Mucosa of descending colon (tissue), 3 donors: ENCODE data around the gene NELFA. TPM values are rescaled to one million over a fixed set of nuclear protein-coding genes. Genes with fewer than 3 reads are reported as not detected.
A peak's percentile ranks its signal among the peaks of the same experiment; 100 is the strongest.

ENCODE experiments used
- ATAC-seq: fragments of 200-7000 bp; cut with Tn5 transposase; one replicate; pipeline ENCODE4 v1.9.1; 2020; ENCODE audit warnings: mild to moderate bottlenecking, moderate library complexity
- DNase-seq, 3 donors: peaks; one replicate each; pipeline ENCODE4 v3.0.0-alpha.2; 2020
- H3K36me3 ChIP-seq: fragments of 200-600 bp; one replicate; pipeline ENCODE4 v1.8.0; 2021; ENCODE audit warnings: low read depth, mild to moderate bottlenecking
- H3K4me1 ChIP-seq: fragments of 200-600 bp; one replicate; pipeline ENCODE4 v1.8.0; 2021; ENCODE audit warnings: low read depth, mild to moderate bottlenecking
- H3K4me3 ChIP-seq: fragments of 200-600 bp; one replicate; pipeline ENCODE4 v1.8.0; 2021; ENCODE audit warnings: mild to moderate bottlenecking
- H3K9me3 ChIP-seq: fragments of 200-600 bp; one replicate; pipeline ENCODE4 v1.8.0; 2021; ENCODE audit warnings: mild to moderate bottlenecking
- CTCF ChIP-seq: fragments of 200-600 bp; IDR thresholded peaks from one replicate; pipeline ENCODE4 v1.8.0; 2022; ENCODE audit warnings: antibody characterized with exemption, mild to moderate bottlenecking
- intact Hi-C, 2 donors: fragments of 100-400 bp; cut with DNase I in 1 of 2; cut with micrococcal nuclease in 1 of 2; formaldehyde crosslinking; loops; one replicate each; pipeline versions ENCODE4 v1.11.0 to v1.11.1; 2022; cut with DNase I, micrococcal nuclease
- total RNA-seq, 3 donors: library from RNA; stranded (reverse); fragmentation: NEBNext Ultra II Directional in 2 of 3; extraction: Animal tissue kit (Norgen Biotek cat#: 25700) in 2 of 3; gene quantifications; one replicate each; pipeline versions ENCODE4 v1.2.1 to v1.2.4, GENCODE V29; 2021 to 2023
- donor health status: DM: no; HTN: no; CAD: no; lungs with moderate emphysema.
- donor health status: DM: no; HTN: no; CAD: no.
- donor health status: DM: no; HTN: yes; CAD: no.

NELFA gene
- total RNA-seq, 3 donors from 2014 or later: 31.1 to 34.2 (median 31.5) TPM

GRCh38 chr4:1992468-1993168 lies 16.2 kb downstream of the NELFA start:
- ATAC-seq: no peak
- peak in 1 of 3 donors; percentile 47 for DNase-seq
- no peak for TF ChIP-seq CTCF
- no peaks in the 10 kb centered on the region for H3K36me3 ChIP-seq
- no peak overlapping the region for H3K4me3 ChIP-seq
- intact Hi-C loops: no loop called here
- no peaks in the 10 kb centered on the region for H3K4me1 ChIP-seq
- peaks cover 3% of the 10 kb centered on the region for H3K9me3 ChIP-seq

GRCh38 chr4:1991596-1992434 lies 17.0 kb downstream of the NELFA start:
- peak; percentile 62 for ATAC-seq
- TF ChIP-seq CTCF: no peak
- Histone ChIP-seq H3K4me1 (no peaks in the 10 kb centered on the region), H3K4me3 (no peak overlapping the region), H3K9me3 (no peaks in the 10 kb centered on the region), H3K36me3 (no peaks in the 10 kb centered on the region)
- intact Hi-C loops: no loop called here
- DNase-seq: peak in 1 of 3 donors; percentile 53

- Histone ChIP-seq H3K9me3 (no peaks in the 10 kb centered on the region), H3K4me3 (no peak overlapping the region), H3K4me1 (no peaks in the 10 kb centered on the region), H3K36me3 (no peaks in the 10 kb centered on the region)
- ATAC-seq (no peak), DNase-seq (no peak)
- intact Hi-C loops: no loop called here
- no peak for TF ChIP-seq CTCF
These were observed 17.7 kb downstream of the NELFA start for GRCh38 chr4:1991087-1991486.

DNA sequence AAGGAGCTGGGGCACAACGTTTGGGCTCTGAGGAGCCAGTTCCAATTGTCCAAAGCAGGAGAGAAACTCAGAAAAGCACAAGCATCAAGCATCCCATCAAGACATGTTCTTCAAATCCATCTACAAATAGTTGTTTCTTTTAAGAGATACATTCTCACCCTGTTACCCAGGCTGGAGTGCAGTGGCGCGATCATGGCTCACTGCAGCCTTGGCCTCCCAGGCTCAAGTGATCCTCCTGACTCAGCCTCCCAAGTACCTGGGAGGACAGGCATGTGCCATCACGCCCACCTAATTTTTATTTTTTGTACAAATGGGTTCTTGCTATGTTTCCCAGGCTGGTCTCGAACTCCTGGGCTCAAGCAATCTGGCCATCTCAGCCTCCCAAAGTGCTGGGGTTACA lies 18.1 kb downstream of the NELFA start:
- TF ChIP-seq CTCF: no peak
- intact Hi-C loops: no loop called here
- Histone ChIP-seq H3K36me3 (peaks cover 3% of the 10 kb centered on the region), H3K4me3 (no peak overlapping the region), H3K9me3 (no peaks in the 10 kb centered on the region), H3K4me1 (no peaks in the 10 kb centered on the region)
- no peak for ATAC-seq
- DNase-seq: peak in 1 of 3 donors; percentile 2

DNA sequence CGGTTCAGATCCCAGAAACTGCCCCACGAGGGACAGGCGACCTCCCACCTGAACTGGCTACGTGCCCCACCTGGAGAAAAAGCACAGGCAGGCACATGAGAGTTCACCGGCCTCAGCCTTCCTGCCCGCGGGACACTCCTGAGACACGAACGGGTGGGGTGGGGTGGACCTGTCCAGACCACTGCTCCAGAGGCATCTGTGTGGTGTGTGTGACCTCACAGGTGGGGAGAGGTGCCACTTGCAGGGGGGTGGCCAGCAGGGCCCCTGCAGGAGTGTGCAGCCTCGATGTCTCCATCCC lies 18.5 kb downstream of the NELFA start:
- Histone ChIP-seq H3K4me3 (no peak overlapping the region), H3K9me3 (no peaks in the 10 kb centered on the region), H3K36me3 (peaks cover 6% of the 10 kb centered on the region), H3K4me1 (no peaks in the 10 kb centered on the region)
- no peak for ATAC-seq
- intact Hi-C loops: no loop called here
- TF ChIP-seq CTCF: no peak
- DNase-seq: peak in 1 of 3 donors; percentile 14
